ENCODE measurements around the gene LHX1. TPM values are rescaled to one million over a fixed set of nuclear protein-coding genes. Genes with fewer than 3 reads are reported as not detected.

Gene LHX1
- total RNA-seq, 2 experiments from 2014 or later, result 0.66 TPM; not detected in 1

GRCh38 chr17:36978810-36979564 is 41.7 kb downstream of the LHX1 start:
- H3K9me3 Mint-ChIP-seq (ENCODE audit: low read depth), result no peaks in the 10 kb centered on the region
- no peak for DNase-seq
- CTCF ChIA-PET, result no interaction called here
- ATAC-seq, result no peak
- H3K36me3 Mint-ChIP-seq, result peaks cover 13% of the 10 kb centered on the region
- H3K27ac Mint-ChIP-seq, result no peak overlapping the region
- no peaks in the 10 kb centered on the region for H3K27me3 Mint-ChIP-seq
- peaks cover 13% of the 10 kb centered on the region for H3K4me1 Mint-ChIP-seq
- H3K4me3 Mint-ChIP-seq, result no peak overlapping the region

- H3K36me3 Mint-ChIP-seq, result peaks cover 18% of the 10 kb centered on the region
- CTCF ChIA-PET, result no interaction called here
- H3K4me1 Mint-ChIP-seq, result peaks cover 13% of the 10 kb centered on the region
- no peaks in the 10 kb centered on the region for H3K27me3 Mint-ChIP-seq
- ATAC-seq, result no peak
- H3K9me3 Mint-ChIP-seq (ENCODE audit: low read depth), result no peaks in the 10 kb centered on the region
- no peak overlapping the region for H3K27ac Mint-ChIP-seq
- no peak overlapping the region for H3K4me3 Mint-ChIP-seq
- no peak for DNase-seq
Observed at GRCh38 chr17:36979565-36979941, 42.3 kb downstream of the LHX1 start.

- Mint-ChIP-seq H3K36me3 (peaks cover 16% of the 10 kb centered on the region), H3K27ac (no peak overlapping the region)
- CTCF ChIA-PET, result no interaction called here
Observed at GRCh38 chr17:36980280-36980761, 43.0 kb downstream of the LHX1 start.

GRCh38 chr17:36983618-36984017 is 46.3 kb downstream of the LHX1 start:
- Mint-ChIP-seq H3K27ac (no peak overlapping the region), H3K27me3 (no peaks in the 10 kb centered on the region), H3K4me1 (peaks cover 3% of the 10 kb centered on the region), H3K9me3 (ENCODE audit: low read depth) (no peaks in the 10 kb centered on the region), H3K4me3 (no peak overlapping the region), H3K36me3 (peaks cover 24% of the 10 kb centered on the region)
- ATAC-seq (no peak), DNase-seq (no peak)
- CTCF ChIA-PET, result no interaction called here

More at GRCh38 chr17:36980280-36980761, 43.0 kb downstream of the LHX1 start:
- DNase-seq (no peak), ATAC-seq (no peak)
- no peaks in the 10 kb centered on the region for H3K27me3 Mint-ChIP-seq
- H3K4me1 Mint-ChIP-seq, result peaks cover 13% of the 10 kb centered on the region
- no peaks in the 10 kb centered on the region for H3K9me3 Mint-ChIP-seq (ENCODE audit: low read depth)
- no peak overlapping the region for H3K4me3 Mint-ChIP-seq

- H3K27ac Mint-ChIP-seq, result no peak overlapping the region
- H3K36me3 Mint-ChIP-seq, result peaks cover 39% of the 10 kb centered on the region
- CTCF ChIA-PET, result interaction anchor here (1.0 to 1.2 kb wide), 2 partner anchors 12 to 14 kb away, joined by 3 read pairs; no protein-coding TSS in a partner anchor
- no peaks in the 10 kb centered on the region for H3K9me3 Mint-ChIP-seq (ENCODE audit: low read depth)
- H3K4me1 Mint-ChIP-seq, result no peaks in the 10 kb centered on the region
- no peak for DNase-seq
- no peaks in the 10 kb centered on the region for H3K27me3 Mint-ChIP-seq
- no peak for ATAC-seq
- no peak overlapping the region for H3K4me3 Mint-ChIP-seq
Observed at GRCh38 chr17:36989173-36989572, 51.9 kb downstream of the LHX1 start.

- ATAC-seq, result no peak
- Mint-ChIP-seq H3K27ac (no peak overlapping the region), H3K36me3 (peaks cover 57% of the 10 kb centered on the region), H3K27me3 (no peaks in the 10 kb centered on the region), H3K9me3 (ENCODE audit: low read depth) (no peaks in the 10 kb centered on the region), H3K4me3 (no peak overlapping the region), H3K4me1 (no peaks in the 10 kb centered on the region)
- CTCF ChIA-PET, result no interaction called here
- DNase-seq, result no peak
Observed at GRCh38 chr17:36992701-36993100, 55.4 kb downstream of the LHX1 start.

- no peak overlapping the region for H3K27ac Mint-ChIP-seq
- ATAC-seq, result no peak
- CTCF ChIA-PET, result no interaction called here
Observed at GRCh38 chr17:36993227-36993626, 56.0 kb downstream of the LHX1 start.

More at GRCh38 chr17:36993227-36993626, 56.0 kb downstream of the LHX1 start:
- H3K9me3 Mint-ChIP-seq (ENCODE audit: low read depth), result no peaks in the 10 kb centered on the region
- peaks cover 62% of the 10 kb centered on the region for H3K36me3 Mint-ChIP-seq
- no peaks in the 10 kb centered on the region for H3K27me3 Mint-ChIP-seq
- no peak overlapping the region for H3K4me3 Mint-ChIP-seq
- no peak for DNase-seq
- H3K4me1 Mint-ChIP-seq, result no peaks in the 10 kb centered on the region

Other genes starting within 250 kb of the LHX1 start
- 10 to 100 TPM; 78.7 to 84.5 TPM for gene AATF, start 11.5 kb downstream of the LHX1 start, total RNA-seq